Parathyroid adenoma (tissue), 2 donors: ENCODE results near the gene ADIRF.
"Not testable (repeated sequence)": the region's sequence is repeated elsewhere in the genome, so short reads cannot be mapped to it uniquely, and the experiment has no call there.

Source experiments
- H2AFZ ChIP-seq: fragments of 300-600 bp; sonication (generic); one replicate; pipeline ENCODE4 v1.7.0; 2017; ENCODE audit warnings: antibody characterized with exemption, mild to moderate bottlenecking
- H3K27ac ChIP-seq: fragments of 300-600 bp; sonication (generic); one replicate; pipeline ENCODE4 v1.7.0; 2017
- H3K27me3 ChIP-seq: fragments of 300-600 bp; sonication (generic); one replicate; pipeline ENCODE4 v1.7.0; 2017; ENCODE audit warnings: low read length; ENCODE audit not compliant: control insufficient read depth, insufficient read depth
- H3K36me3 ChIP-seq: fragments of 300-600 bp; sonication (generic); one replicate; pipeline ENCODE4 v1.7.0; 2017; ENCODE audit warnings: low read length; ENCODE audit not compliant: control insufficient read depth, insufficient read depth
- H3K4me1 ChIP-seq: fragments of 300-600 bp; sonication (generic); one replicate; pipeline ENCODE4 v1.7.0; 2017; ENCODE audit warnings: control low read depth
- H3K4me2 ChIP-seq: fragments of 300-600 bp; sonication (generic); one replicate; pipeline ENCODE4 v1.7.0; 2017; ENCODE audit warnings: low read length
- H3K4me3 ChIP-seq: fragments of 300-600 bp; sonication (generic); one replicate; pipeline ENCODE4 v1.7.0; 2017; ENCODE audit warnings: low read depth, low read length
- H3K79me2 ChIP-seq: fragments of 300-600 bp; sonication (generic); one replicate; pipeline ENCODE4 v1.7.0; 2017; ENCODE audit warnings: control low read depth
- H3K9ac ChIP-seq: fragments of 300-600 bp; sonication (generic); one replicate; pipeline ENCODE4 v1.7.0; 2017; ENCODE audit warnings: mild to moderate bottlenecking
- H3K9me3 ChIP-seq: fragments of 300-600 bp; sonication (generic); one replicate; pipeline ENCODE4 v1.7.0; 2017; ENCODE audit warnings: low read length; ENCODE audit not compliant: control insufficient read depth
- TF ChIP-seq, protein P1 (sequence below): fragments of 300-600 bp; sonication (generic); IDR thresholded peaks from one replicate; pipeline ENCODE4 v1.7.0; 2017; ENCODE audit warnings: antibody characterized with exemption, mild to moderate bottlenecking
- donor health status: primary hyperparathyroidism.

Gene ADIRF

GRCh38 chr10:86992456-86992855 is 24.2 kb downstream of the ADIRF start:
- H3K27ac ChIP-seq = no peak overlapping the region

DNA sequence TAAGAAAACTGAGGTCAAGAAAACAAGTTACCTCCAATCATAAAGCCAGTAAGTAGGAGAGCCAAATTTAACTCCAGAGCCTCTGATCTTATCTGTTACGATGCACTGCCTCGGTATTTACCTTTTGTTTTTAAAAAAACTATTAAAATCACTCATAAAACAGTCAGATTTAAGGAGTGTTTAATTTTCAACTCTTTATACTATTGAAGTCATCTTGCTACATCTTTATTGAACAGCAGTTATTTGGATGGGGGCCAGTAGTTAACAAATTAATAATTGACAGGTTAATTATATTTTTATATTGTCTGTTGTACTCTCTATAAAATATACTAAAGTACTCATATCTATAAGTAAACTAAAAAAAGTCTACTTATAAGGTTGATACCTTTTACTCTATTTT is 24.6 kb downstream of the ADIRF start:
- Histone ChIP-seq H3K36me3 (no peaks in the 10 kb centered on the region), H3K27me3 (no peaks in the 10 kb centered on the region), H2AFZ (no peak overlapping the region), H3K4me2 (no peak overlapping the region), H3K4me1 (no peaks in the 10 kb centered on the region), H3K79me2 (no peaks in the 10 kb centered on the region), H3K9me3 (no peaks in the 10 kb centered on the region), H3K4me3 (no peak overlapping the region), H3K9ac (no peak overlapping the region), H3K27ac (no peak overlapping the region)
- TF ChIP-seq, protein P1, sequence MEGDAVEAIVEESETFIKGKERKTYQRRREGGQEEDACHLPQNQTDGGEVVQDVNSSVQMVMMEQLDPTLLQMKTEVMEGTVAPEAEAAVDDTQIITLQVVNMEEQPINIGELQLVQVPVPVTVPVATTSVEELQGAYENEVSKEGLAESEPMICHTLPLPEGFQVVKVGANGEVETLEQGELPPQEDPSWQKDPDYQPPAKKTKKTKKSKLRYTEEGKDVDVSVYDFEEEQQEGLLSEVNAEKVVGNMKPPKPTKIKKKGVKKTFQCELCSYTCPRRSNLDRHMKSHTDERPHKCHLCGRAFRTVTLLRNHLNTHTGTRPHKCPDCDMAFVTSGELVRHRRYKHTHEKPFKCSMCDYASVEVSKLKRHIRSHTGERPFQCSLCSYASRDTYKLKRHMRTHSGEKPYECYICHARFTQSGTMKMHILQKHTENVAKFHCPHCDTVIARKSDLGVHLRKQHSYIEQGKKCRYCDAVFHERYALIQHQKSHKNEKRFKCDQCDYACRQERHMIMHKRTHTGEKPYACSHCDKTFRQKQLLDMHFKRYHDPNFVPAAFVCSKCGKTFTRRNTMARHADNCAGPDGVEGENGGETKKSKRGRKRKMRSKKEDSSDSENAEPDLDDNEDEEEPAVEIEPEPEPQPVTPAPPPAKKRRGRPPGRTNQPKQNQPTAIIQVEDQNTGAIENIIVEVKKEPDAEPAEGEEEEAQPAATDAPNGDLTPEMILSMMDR = no peak

More at GRCh38 chr10:86992456-86992855, 24.2 kb downstream of the ADIRF start:
- H3K36me3 ChIP-seq = no peaks in the 10 kb centered on the region
- no peaks in the 10 kb centered on the region for H3K27me3 ChIP-seq
- no peak overlapping the region for H3K4me2 ChIP-seq
- H3K4me1 ChIP-seq = no peaks in the 10 kb centered on the region
- no peak overlapping the region for H3K4me3 ChIP-seq
- no peaks in the 10 kb centered on the region for H3K9me3 ChIP-seq
- H3K9ac ChIP-seq = no peak overlapping the region
- H3K79me2 ChIP-seq = no peaks in the 10 kb centered on the region
- TF ChIP-seq, protein P1 = no peak
- no peak overlapping the region for H2AFZ ChIP-seq

GRCh38 chr10:86999802-87000403 is 31.6 kb downstream of the ADIRF start:
- not testable (repeated sequence) for H3K4me2 ChIP-seq, H3K9ac ChIP-seq, H3K79me2 ChIP-seq, H3K27ac ChIP-seq, H3K36me3 ChIP-seq, H2AFZ ChIP-seq, H3K4me3 ChIP-seq, H3K9me3 ChIP-seq, H3K4me1 ChIP-seq, H3K27me3 ChIP-seq

GRCh38 chr10:87000491-87000890 is 32.2 kb downstream of the ADIRF start:
- Histone ChIP-seq H3K36me3 (no peaks in the 10 kb centered on the region), H3K79me2 (no peaks in the 10 kb centered on the region), H3K4me2 (no peak overlapping the region), H3K9ac (no peak overlapping the region), H3K27ac (no peak overlapping the region), H3K27me3 (no peaks in the 10 kb centered on the region), H3K4me3 (no peak overlapping the region), H3K9me3 (no peaks in the 10 kb centered on the region), H2AFZ (no peak overlapping the region), H3K4me1 (peaks cover 4% of the 10 kb centered on the region)
- TF ChIP-seq, protein P1 = no peak

DNA sequence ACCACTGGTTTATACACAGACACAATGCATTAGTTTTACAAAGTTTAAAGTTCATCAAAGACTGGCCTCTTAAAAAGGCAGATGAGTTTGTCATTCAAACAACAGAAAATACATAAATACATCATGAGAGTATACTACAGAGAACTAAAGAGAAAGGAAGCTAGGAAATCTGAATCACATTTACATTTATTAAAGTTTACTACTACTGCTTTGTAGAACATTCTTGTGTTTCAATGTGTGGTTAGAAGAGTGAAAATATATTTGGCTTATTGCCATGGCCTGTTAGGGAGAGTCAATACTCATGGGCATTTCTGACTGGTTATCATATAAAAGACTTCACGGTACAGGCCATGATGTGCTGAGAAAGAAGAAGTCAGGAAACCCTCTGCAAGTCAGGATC is 38.8 kb downstream of the ADIRF start:
- not testable (repeated sequence) for H3K27me3 ChIP-seq, H2AFZ ChIP-seq, H3K9ac ChIP-seq, H3K36me3 ChIP-seq, H3K9me3 ChIP-seq, H3K4me3 ChIP-seq, H3K4me1 ChIP-seq, H3K79me2 ChIP-seq, H3K4me2 ChIP-seq, H3K27ac ChIP-seq

- not testable (repeated sequence) for H3K9me3 ChIP-seq, H3K79me2 ChIP-seq, H2AFZ ChIP-seq, H3K27ac ChIP-seq, H3K36me3 ChIP-seq, H3K4me3 ChIP-seq, H3K4me1 ChIP-seq, H3K4me2 ChIP-seq, H3K27me3 ChIP-seq, H3K9ac ChIP-seq
Measured at GRCh38 chr10:87007674-87008073, 39.4 kb downstream of the ADIRF start.

- not testable (repeated sequence) for H2AFZ ChIP-seq, H3K9ac ChIP-seq, H3K4me2 ChIP-seq, H3K4me1 ChIP-seq, H3K79me2 ChIP-seq, H3K36me3 ChIP-seq, H3K27ac ChIP-seq, H3K9me3 ChIP-seq, H3K4me3 ChIP-seq, H3K27me3 ChIP-seq
Measured at GRCh38 chr10:87008303-87008702, 40.0 kb downstream of the ADIRF start.

DNA sequence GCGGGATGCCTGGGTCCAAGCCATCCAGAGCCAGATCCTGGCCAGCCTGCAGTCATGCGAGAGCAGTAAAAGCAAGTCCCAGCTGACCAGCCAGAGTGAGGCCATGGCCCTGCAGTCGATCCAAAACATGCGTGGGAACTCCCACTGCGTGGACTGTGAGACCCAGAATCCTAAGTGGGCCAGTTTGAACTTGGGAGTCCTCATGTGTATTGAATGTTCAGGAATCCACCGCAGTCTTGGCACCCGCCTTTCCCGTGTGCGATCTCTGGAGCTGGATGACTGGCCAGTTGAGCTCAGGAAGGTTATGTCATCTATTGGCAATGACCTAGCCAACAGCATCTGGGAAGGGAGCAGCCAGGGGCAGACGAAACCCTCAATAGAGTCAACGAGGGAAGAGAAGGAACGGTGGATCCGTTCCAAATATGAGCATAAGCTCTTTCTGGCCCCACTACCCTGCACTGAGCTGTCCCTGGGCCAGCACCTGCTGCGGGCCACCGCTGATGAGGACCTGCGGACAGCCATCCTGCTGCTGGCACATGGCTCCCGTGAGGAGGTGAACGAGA is 40.9 kb downstream of the ADIRF start:
- not testable (repeated sequence) for H3K4me3 ChIP-seq, H3K4me1 ChIP-seq, H3K9me3 ChIP-seq, H3K9ac ChIP-seq, H3K36me3 ChIP-seq, H2AFZ ChIP-seq, H3K27me3 ChIP-seq, H3K27ac ChIP-seq, H3K79me2 ChIP-seq, H3K4me2 ChIP-seq

GRCh38 chr10:87013528-87013927 is 45.2 kb downstream of the ADIRF start:
- not testable (repeated sequence) for H3K4me2 ChIP-seq, H3K27me3 ChIP-seq, H3K4me1 ChIP-seq, H3K9me3 ChIP-seq, H3K4me3 ChIP-seq, H3K36me3 ChIP-seq, H3K79me2 ChIP-seq, H3K9ac ChIP-seq, H3K27ac ChIP-seq, H2AFZ ChIP-seq
